Muscle of leg (tissue), 11 donors: Measurements from ENCODE around the gene DHRSX. TPM values are rescaled to one million over a fixed set of nuclear protein-coding genes. Genes with fewer than 3 reads are reported as not detected.
A peak's percentile ranks its signal among the peaks of the same experiment; 100 is the strongest.

ENCODE experiments used
- DNase-seq: peaks from one replicate; pipeline ENCODE4 v3.0.0; 2013
- H3K27ac ChIP-seq: one replicate; pipeline ENCODE4 v1.5.1; 2013; ENCODE audit warnings: mild to moderate bottlenecking, low read length, control low read depth
- H3K27me3 ChIP-seq: one replicate; pipeline ENCODE4 v1.6.1; 2013; ENCODE audit warnings: low read length; ENCODE audit not compliant: control insufficient read depth, insufficient read depth
- H3K36me3 ChIP-seq: one replicate; pipeline ENCODE4 v1.6.1; 2013; ENCODE audit warnings: low read length; ENCODE audit not compliant: control insufficient read depth, insufficient read depth
- H3K4me1 ChIP-seq: one replicate; pipeline ENCODE4 v1.6.1; 2013; ENCODE audit warnings: low read length; ENCODE audit not compliant: control insufficient read depth, insufficient read depth
- H3K4me3 ChIP-seq: one replicate; pipeline ENCODE4 v1.5.1; 2013; ENCODE audit warnings: low read length, control low read depth
- H3K9me3 ChIP-seq: replicated peaks from 2 replicates; pipeline ENCODE4 v1.6.1; 2013; ENCODE audit warnings: low read depth, low read length; ENCODE audit not compliant: control insufficient read depth
- WGBS: methylation state at CpG from one replicate; pipeline ENCODE4 v1.1.5; 2013; ENCODE audit warnings: missing lambda C conversion rate; ENCODE audit not compliant: insufficient coverage; 5-methylcytosine and 5-hydroxymethylcytosine counted together
- polyA plus RNA-seq, 8 donors: library from polyadenylated mRNA; unstranded; fragments of 120-200 nt; gene quantifications; one replicate each; pipeline versions ENCODE4 v1.2.1 to v1.2.3, GENCODE V29; 2013; ENCODE audit warnings: inconsistent platforms in 1 of 8, low replicate concordance in 1 of 8; ENCODE audit not compliant: insufficient read length in 8 of 8, insufficient read depth in 1 of 8
- total RNA-seq: library from RNA; stranded (reverse); fragments of 120-200 nt; gene quantifications from one replicate; pipeline ENCODE4 v1.2.4, GENCODE V29; 2013

The DHRSX gene
- total and polyA plus RNA-seq, 9 donors: 11.4 to 19.1 (median 14.4) TPM

- Histone ChIP-seq H3K27me3 (no peaks in the 10 kb centered on the region), H3K27ac (peak overlapping the region; percentile 70), H3K9me3 (no peaks in the 10 kb centered on the region), H3K4me1 (peaks cover 19% of the 10 kb centered on the region), H3K36me3 (peaks cover 5% of the 10 kb centered on the region), H3K4me3 (peak overlapping the region; percentile 49)
- WGBS: 100% methylated on average over 1 of the region's 8 CpGs
- DNase-seq: no peak
These were observed 1.3 kb downstream of the DHRSX start for GRCh38 chrX:2499507-2499906.

- peaks cover 19% of the 10 kb centered on the region for H3K4me1 ChIP-seq
- 15% methylated on average over 3 of the region's 10 CpGs for WGBS
- peaks cover 5% of the 10 kb centered on the region for H3K36me3 ChIP-seq
- H3K27ac ChIP-seq: peak overlapping the region; percentile 70
- H3K4me3 ChIP-seq: peak overlapping the region; percentile 49
- H3K9me3 ChIP-seq: no peaks in the 10 kb centered on the region
- peak; percentile 54 for DNase-seq
- H3K27me3 ChIP-seq: no peaks in the 10 kb centered on the region
These were observed 1.9 kb downstream of the DHRSX start for GRCh38 chrX:2498781-2499302.

- no peak for DNase-seq
- H3K36me3 ChIP-seq: peaks cover 5% of the 10 kb centered on the region
- no peaks in the 10 kb centered on the region for H3K9me3 ChIP-seq
- H3K27me3 ChIP-seq: no peaks in the 10 kb centered on the region
- peak overlapping the region; percentile 70 for H3K27ac ChIP-seq
- H3K4me1 ChIP-seq: peaks cover 19% of the 10 kb centered on the region
- WGBS: 92% methylated on average over 2 of the region's 11 CpGs
- peak overlapping the region; percentile 1 for H3K4me3 ChIP-seq
These were observed 2.6 kb downstream of the DHRSX start for GRCh38 chrX:2497961-2498780.

GRCh38 chrX:2495595-2495994, 5.2 kb downstream of the DHRSX start:
- H3K9me3 ChIP-seq: no peaks in the 10 kb centered on the region
- WGBS: 100% methylated on average over 1 of the region's 14 CpGs
- no peak for DNase-seq

GRCh38 chrX:2492531-2493218, 8.1 kb downstream of the DHRSX start:
- WGBS: 89% methylated on average over 19 of the region's 22 CpGs
- no peaks in the 10 kb centered on the region for H3K4me1 ChIP-seq
- no peak for DNase-seq
- no peaks in the 10 kb centered on the region for H3K9me3 ChIP-seq
- no peak overlapping the region for H3K27ac ChIP-seq
- H3K36me3 ChIP-seq: peaks cover 41% of the 10 kb centered on the region
- no peaks in the 10 kb centered on the region for H3K27me3 ChIP-seq
- H3K4me3 ChIP-seq: no peak overlapping the region

More at GRCh38 chrX:2495595-2495994, 5.2 kb downstream of the DHRSX start:
- Histone ChIP-seq H3K4me3 (no peak overlapping the region), H3K27me3 (no peaks in the 10 kb centered on the region), H3K27ac (no peak overlapping the region), H3K4me1 (peaks cover 19% of the 10 kb centered on the region), H3K36me3 (peaks cover 15% of the 10 kb centered on the region)

- 97% methylated on average over 22 of the region's 22 CpGs for WGBS
- no peak for DNase-seq
These were observed 10.1 kb downstream of the DHRSX start for GRCh38 chrX:2490634-2491033.

GRCh38 chrX:2489446-2490445, 11.0 kb downstream of the DHRSX start:
- WGBS: 97% methylated on average over 64 of the region's 65 CpGs
- no peaks in the 10 kb centered on the region for H3K27me3 ChIP-seq
- H3K9me3 ChIP-seq: no peaks in the 10 kb centered on the region
- peaks cover 49% of the 10 kb centered on the region for H3K36me3 ChIP-seq
- peaks cover 9% of the 10 kb centered on the region for H3K4me1 ChIP-seq
- no peak overlapping the region for H3K27ac ChIP-seq
- no peak overlapping the region for H3K4me3 ChIP-seq
- no peak for DNase-seq

More at GRCh38 chrX:2490634-2491033, 10.1 kb downstream of the DHRSX start:
- H3K4me1 ChIP-seq: peaks cover 3% of the 10 kb centered on the region
- no peak overlapping the region for H3K4me3 ChIP-seq
- H3K9me3 ChIP-seq: no peaks in the 10 kb centered on the region
- H3K27ac ChIP-seq: no peak overlapping the region
- H3K36me3 ChIP-seq: peaks cover 53% of the 10 kb centered on the region
- H3K27me3 ChIP-seq: no peaks in the 10 kb centered on the region

GRCh38 chrX:2488621-2489285, 12.0 kb downstream of the DHRSX start:
- DNase-seq: no peak
- Histone ChIP-seq H3K9me3 (no peaks in the 10 kb centered on the region), H3K27ac (no peak overlapping the region), H3K27me3 (no peaks in the 10 kb centered on the region), H3K4me1 (peaks cover 18% of the 10 kb centered on the region), H3K36me3 (peaks cover 49% of the 10 kb centered on the region), H3K4me3 (no peak overlapping the region)
- WGBS: 89% methylated on average over 49 of the region's 50 CpGs

- H3K4me1 ChIP-seq: peaks cover 25% of the 10 kb centered on the region
- DNase-seq: no peak
- no peaks in the 10 kb centered on the region for H3K27me3 ChIP-seq
- 86% methylated on average over 15 of the region's 16 CpGs for WGBS
- H3K4me3 ChIP-seq: no peak overlapping the region
- peaks cover 49% of the 10 kb centered on the region for H3K36me3 ChIP-seq
- H3K27ac ChIP-seq: no peak overlapping the region
- no peaks in the 10 kb centered on the region for H3K9me3 ChIP-seq
These were observed 13.4 kb downstream of the DHRSX start for GRCh38 chrX:2487366-2487765.
